B cell (primary cell): ENCODE measurements around the gene LGALS4. TPM values are rescaled to one million over a fixed set of nuclear protein-coding genes. Genes with fewer than 3 reads are reported as not detected.

Experiments
- ATAC-seq: fragments of 200-7000 bp; cut with Tn5 transposase; one replicate; pipeline ENCODE4 v1.10.0; 2021; ENCODE audit warnings: low read depth, mild to moderate bottlenecking, moderate number of reproducible peaks, moderate library complexity
- CTCF ChIA-PET: fragments of 350-600 bp; sonication (Branson Sonifier 250); formaldehyde crosslinking; loops from one replicate; lab custom pipeline; 2021; ENCODE audit warnings: antibody characterized with exemption, inconsistent platforms; lab: Charles Lee
- POLR2A ChIA-PET: fragments of 350-600 bp; sonication (Branson Sonifier 250); formaldehyde crosslinking; loops from one replicate; lab custom pipeline; 2021; ENCODE audit warnings: antibody characterized with exemption; lab: Charles Lee
- DNase-seq: peaks from one replicate; pipeline ENCODE4 v3.0.0; 2013
- H2AFZ ChIP-seq: 2 replicates; pipeline ENCODE4 v1.6.1; 2012; ENCODE audit warnings: mild to moderate bottlenecking, low read depth, low read length; ENCODE audit not compliant: insufficient read depth, poor library complexity, severe bottlenecking
- H3K27ac ChIP-seq, 2 donors: 1 replicate in 1 of 2; 2 replicates in 1 of 2; pipeline ENCODE4 v1.5.1; 2012 to 2013; ENCODE audit warnings: low read length in 2 of 2, mild to moderate bottlenecking in 2 of 2, moderate library complexity in 1 of 2
- H3K27me3 ChIP-seq, 4 experiments: fragments of 200-600 bp in 1 of 4; sonication (generic) in 1 of 4; replicated peaks in 1 of 4; 1 replicate in 2 of 4; 2 replicates in 2 of 4; pipeline versions ENCODE4 v1.6.1 to v1.7.0; 2013 to 2016; ENCODE audit warnings: low read length in 3 of 4, mild to moderate bottlenecking in 2 of 4, mixed read lengths in 1 of 4, moderate library complexity in 1 of 4; ENCODE audit not compliant: insufficient read depth in 4 of 4, control insufficient read depth in 3 of 4; ENCODE audit errors: control extremely low read depth in 1 of 4
- H3K36me3 ChIP-seq, 2 experiments: replicated peaks in 1 of 2; 1 replicate in 1 of 2; 2 replicates in 1 of 2; pipeline versions ENCODE4 v1.6.1 to v1.7.1; 2013; ENCODE audit warnings: low read length in 1 of 2; ENCODE audit not compliant: insufficient read depth in 2 of 2, control insufficient read depth in 1 of 2; ENCODE audit errors: control extremely low read depth in 1 of 2, extremely low read depth in 1 of 2
- H3K4me1 ChIP-seq, 2 donors: fragments of 200-600 bp in 1 of 2; sonication (generic) in 1 of 2; 1 replicate in 1 of 2; 2 replicates in 1 of 2; pipeline versions ENCODE4 v1.5.1 to v1.6.1; 2013 to 2017; ENCODE audit warnings: low read length in 2 of 2; ENCODE audit not compliant: control insufficient read depth in 2 of 2, insufficient read depth in 2 of 2
- H3K4me2 ChIP-seq: replicated peaks from 2 replicates; pipeline ENCODE3; 2012; ENCODE audit warnings: mild to moderate bottlenecking, low read depth, low read length; ENCODE audit not compliant: poor library complexity, severe bottlenecking
- H3K4me3 ChIP-seq, 5 experiments: fragments of 200-600 bp in 1 of 5; sonication (generic) in 1 of 5; 1 replicate in 3 of 5; 2 replicates in 2 of 5; pipeline versions ENCODE4 v1.5.1 to v1.7.0; 2011 to 2016; ENCODE audit warnings: low read length in 4 of 5, mild to moderate bottlenecking in 4 of 5, low read depth in 2 of 5, control low read depth in 1 of 5, moderate library complexity in 1 of 5; ENCODE audit not compliant: insufficient read depth in 1 of 5; ENCODE audit errors: control extremely low read depth in 1 of 5, extremely low read depth in 1 of 5
- H3K79me2 ChIP-seq: fragments of 200-600 bp; sonication (generic); one replicate; pipeline ENCODE4 v1.6.0; 2016; ENCODE audit warnings: low read length; ENCODE audit not compliant: control insufficient read depth, insufficient read depth
- H3K9ac ChIP-seq: fragments of 200-600 bp; sonication (generic); 2 replicates; pipeline ENCODE4 v1.6.1; 2017; ENCODE audit warnings: mild to moderate bottlenecking, low read length, moderate library complexity
- H3K9me3 ChIP-seq, 3 donors: one replicate each; pipeline versions ENCODE4 v1.6.1 to v1.7.1; 2013; ENCODE audit warnings: low read length in 2 of 3; ENCODE audit not compliant: control insufficient read depth in 2 of 3, insufficient read depth in 1 of 3; ENCODE audit errors: control extremely low read depth in 1 of 3
- H4K20me1 ChIP-seq: 2 replicates; pipeline ENCODE4 v1.6.0; 2012; ENCODE audit warnings: mild to moderate bottlenecking, low read length; ENCODE audit not compliant: insufficient read depth, control insufficient read depth, poor library complexity, severe bottlenecking
- H3K27ac Mint-ChIP-seq: one replicate; pipeline ENCODE4 v1.8.0; 2021; ENCODE audit warnings: mixed read lengths
- H3K27me3 Mint-ChIP-seq: one replicate; pipeline ENCODE4 v1.8.0; 2021; ENCODE audit warnings: mixed read lengths
- H3K4me1 Mint-ChIP-seq: one replicate; pipeline ENCODE4 v1.8.0; 2021; ENCODE audit warnings: mixed read lengths
- H3K4me3 Mint-ChIP-seq: one replicate; pipeline ENCODE4 v1.8.0; 2021; ENCODE audit warnings: mixed read lengths
- H3K9me3 Mint-ChIP-seq: one replicate; pipeline ENCODE4 v1.8.0; 2022; ENCODE audit warnings: mixed read lengths; ENCODE audit not compliant: insufficient read depth
- CTCF ChIP-seq: fragments of 200-600 bp; IDR thresholded peaks from one replicate; pipeline ENCODE4 v1.8.0; 2022; ENCODE audit warnings: antibody characterized with exemption, mild to moderate bottlenecking
- EZH2 ChIP-seq: IDR thresholded peaks from 2 replicates; pipeline ENCODE4 v1.6.1; 2012; ENCODE audit warnings: borderline replicate concordance, low read depth, mild to moderate bottlenecking, moderate library complexity, low read length; ENCODE audit not compliant: insufficient read depth, poor library complexity, severe bottlenecking
- WGBS: methylation state at CpG from one replicate; pipeline ENCODE4 v1.1.5; 2013; ENCODE audit warnings: missing lambda C conversion rate; ENCODE audit not compliant: insufficient coverage; 5-methylcytosine and 5-hydroxymethylcytosine counted together
- intact Hi-C: fragments of 100-400 bp; cut with micrococcal nuclease; formaldehyde crosslinking; loops from one replicate; pipeline ENCODE4 v1.10.0; 2022
- polyA plus RNA-seq: library from polyadenylated mRNA; depleted of rRNA; stranded (reverse); fragments of >200 nt; gene quantifications from 2 replicates; pipeline ENCODE4 v1.2.3, GENCODE V29; 2012
- total RNA-seq, 2 donors: library from RNA; stranded (reverse); fragments of 120-200 nt in 1 of 2; gene quantifications; 1 replicate in 1 of 2; 2 replicates in 1 of 2; pipeline versions ENCODE4 v1.2.3 to v1.2.4, GENCODE V29; 2013 to 2022

The LGALS4 gene
- total and polyA plus RNA-seq, 2 donors (not counting 1 experiment from before 2014, with no cell fraction given) = 5.4 to 8.4 TPM

DNA sequence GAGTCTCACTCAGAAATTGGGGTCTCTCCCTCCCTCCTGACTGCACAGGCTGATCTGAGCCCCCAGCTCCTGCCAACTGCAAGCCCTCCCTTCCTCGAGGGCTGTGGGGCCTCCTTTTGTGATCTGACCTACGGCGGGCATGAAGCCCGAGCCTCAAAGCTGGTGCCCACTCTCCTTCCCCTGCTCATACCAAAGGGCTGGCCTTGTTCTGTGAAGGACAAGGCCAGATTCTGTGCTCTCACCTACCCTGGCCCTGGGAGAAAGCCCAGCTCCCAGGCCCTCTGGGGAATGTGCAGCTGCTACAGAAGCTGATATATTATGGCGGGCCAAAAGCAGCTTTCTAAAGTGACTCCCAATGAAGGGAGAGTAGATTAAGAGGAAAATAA is 27.8 kb upstream of the LGALS4 start:
- Histone ChIP-seq H3K9me3 (no peaks in the 10 kb centered on the region), H3K36me3 (peaks cover 17 to 96% of the 10 kb centered on the region in 2 experiments), H3K9ac (no peak overlapping the region), H3K27me3 (no peaks in the 10 kb centered on the region), H3K4me3 (no peak overlapping the region), H3K27ac (peak overlapping the region in 1 of 2 donors; percentile 37), H4K20me1 (peaks cover 91% of the 10 kb centered on the region), H3K4me2 (no peak overlapping the region), H3K4me1 (peaks cover 35 to 37% of the 10 kb centered on the region in 2 donors), H3K79me2 (peaks cover 62% of the 10 kb centered on the region), H2AFZ (no peak overlapping the region)
- no peak for TF ChIP-seq EZH2
- no peak for TF ChIP-seq CTCF
- POLR2A ChIA-PET = interaction anchor here (0.6 kb wide), 2 partner anchors 8 to 23 kb away, joined by 3 to 6 read pairs; no protein-coding TSS in a partner anchor
- intact Hi-C loops = no loop called here
- WGBS = 97% methylated on average over 4 of the region's 5 CpGs
- Mint-ChIP-seq H3K27me3 (no peaks in the 10 kb centered on the region), H3K9me3 (no peaks in the 10 kb centered on the region), H3K4me3 (no peak overlapping the region), H3K27ac (no peak overlapping the region), H3K4me1 (peaks cover 42% of the 10 kb centered on the region)
- ATAC-seq (no peak), DNase-seq (no peak)
- CTCF ChIA-PET = interaction anchor here (0.8 to 0.9 kb wide), 3 partner anchors 29 to 108 kb away, joined by 3 read pairs; no protein-coding TSS in a partner anchor

- peaks cover 38% of the 10 kb centered on the region for H3K4me1 Mint-ChIP-seq
- H3K79me2 ChIP-seq = peaks cover 56% of the 10 kb centered on the region
These were observed 27.3 kb upstream of the LGALS4 start for GRCh38 chr19:38839816-38840582.

More at GRCh38 chr19:38839816-38840582, 27.3 kb upstream of the LGALS4 start:
- WGBS = 100% methylated on average over 4 of the region's 28 CpGs
- H3K36me3 ChIP-seq = peaks cover 15 to 90% of the 10 kb centered on the region in 2 experiments
- no peak overlapping the region for H3K4me2 ChIP-seq
- intact Hi-C loops = no loop called here
- ATAC-seq = no peak
- H3K27me3 ChIP-seq = no peaks in the 10 kb centered on the region
- no peaks in the 10 kb centered on the region for H3K9me3 Mint-ChIP-seq
- ChIA-PET CTCF (interaction anchor here (0.8 kb wide), 1 partner anchor 29 kb away, joined by 3 read pairs; no protein-coding TSS in a partner anchor), POLR2A (interaction anchor here (0.6 kb wide), 2 partner anchors 24 to 659 kb away, joined by 6 to 7 read pairs; partner anchors contain the start of gene DLL3)
- H3K27ac ChIP-seq = no peak overlapping the region
- peaks cover 86% of the 10 kb centered on the region for H4K20me1 ChIP-seq
- DNase-seq = no peak
- H3K4me3 Mint-ChIP-seq = no peak overlapping the region
- TF ChIP-seq EZH2 (no peak), CTCF (no peak)
- H3K27ac Mint-ChIP-seq = no peak overlapping the region
- peaks cover 35 to 37% of the 10 kb centered on the region in 2 donors for H3K4me1 ChIP-seq
- no peak overlapping the region for H3K9ac ChIP-seq
- no peaks in the 10 kb centered on the region for H3K27me3 Mint-ChIP-seq
- no peaks in the 10 kb centered on the region for H3K9me3 ChIP-seq
- no peak overlapping the region for H2AFZ ChIP-seq
- no peak overlapping the region for H3K4me3 ChIP-seq
